GM23248 (cell line): ENCODE results near the gene ABL2. TPM values are rescaled to one million over a fixed set of nuclear protein-coding genes. Genes with fewer than 3 reads are reported as not detected.

Experiments used
- DNase-seq: peaks from one replicate; pipeline ENCODE4 v3.0.0-alpha.2; 2015
- H2AFZ ChIP-seq: fragments of 200-600 bp; sonication (generic); 2 replicates; pipeline ENCODE4 v1.6.1; 2016; ENCODE audit warnings: antibody characterized with exemption
- H3F3A ChIP-seq: fragments of 200-600 bp; sonication (generic); 2 replicates; pipeline ENCODE4 v1.6.1; 2016; ENCODE audit warnings: mild to moderate bottlenecking, antibody characterized with exemption, mixed run types; ENCODE audit not compliant: insufficient read depth
- H3K27ac ChIP-seq: fragments of 200-600 bp; sonication (generic); 2 replicates; pipeline ENCODE4 v1.5.1; 2016; ENCODE audit warnings: mild to moderate bottlenecking
- H3K27me3 ChIP-seq: fragments of 200-600 bp; sonication (generic); replicated peaks from 2 replicates; pipeline ENCODE4 v1.6.1; 2016; ENCODE audit warnings: mild to moderate bottlenecking; ENCODE audit not compliant: insufficient read depth
- H3K36me3 ChIP-seq: fragments of 200-600 bp; sonication (generic); 2 replicates; pipeline ENCODE4 v1.6.1; 2016; ENCODE audit warnings: low read depth, mild to moderate bottlenecking
- H3K4me1 ChIP-seq: fragments of 200-600 bp; sonication (generic); 2 replicates; pipeline ENCODE4 v1.6.1; 2016; ENCODE audit warnings: mild to moderate bottlenecking; ENCODE audit not compliant: insufficient read depth
- H3K4me2 ChIP-seq: fragments of 200-600 bp; sonication (generic); one replicate; pipeline ENCODE4 v1.6.1; 2016; ENCODE audit warnings: mild to moderate bottlenecking; ENCODE audit not compliant: unreplicated experiment
- H3K4me3 ChIP-seq: fragments of 200-600 bp; sonication (generic); 2 replicates; pipeline ENCODE4 v1.5.1; 2016; ENCODE audit warnings: mild to moderate bottlenecking
- H3K79me2 ChIP-seq: fragments of 200-600 bp; sonication (generic); 2 replicates; pipeline ENCODE4 v1.6.1; 2016; ENCODE audit warnings: mild to moderate bottlenecking; ENCODE audit not compliant: insufficient read depth
- H3K9ac ChIP-seq: fragments of 200-600 bp; sonication (generic); 2 replicates; pipeline ENCODE4 v1.6.1; 2016; ENCODE audit warnings: mild to moderate bottlenecking
- H3K9me2 ChIP-seq: fragments of 200-600 bp; sonication (generic); 2 replicates; pipeline ENCODE4 v1.6.1; 2016; ENCODE audit warnings: mixed run types, mild to moderate bottlenecking, moderate library complexity; ENCODE audit not compliant: insufficient read depth
- H3K9me3 ChIP-seq: fragments of 200-600 bp; sonication (generic); one replicate; pipeline ENCODE4 v1.6.1; 2017; ENCODE audit warnings: low read depth
- H4K20me1 ChIP-seq: fragments of 200-600 bp; sonication (generic); 2 replicates; pipeline ENCODE4 v1.6.0; 2016; ENCODE audit not compliant: insufficient read depth
- EZH2 ChIP-seq: fragments of 200-600 bp; sonication (generic); IDR thresholded peaks from 2 replicates; pipeline ENCODE4 v1.6.1; 2018; ENCODE audit warnings: antibody characterized with exemption, mild to moderate bottlenecking; ENCODE audit not compliant: insufficient read depth, poor library complexity, severe bottlenecking
- EZH2phosphoT487 ChIP-seq: fragments of 200-600 bp; sonication (generic); IDR thresholded peaks from 2 replicates; pipeline ENCODE4 v1.6.1; 2018; ENCODE audit warnings: antibody characterized with exemption, moderate library complexity, mild to moderate bottlenecking, low read depth; ENCODE audit not compliant: insufficient read depth
- WGBS, 2 experiments: methylation state at CpG; one replicate each; pipeline ENCODE4 v1.1.6; 2015 to 2017; ENCODE audit warnings: low lambda C conversion rate in 2 of 2, low coverage in 1 of 2; ENCODE audit errors: missing lambda C conversion rate in 2 of 2; 5-methylcytosine and 5-hydroxymethylcytosine counted together
- in situ Hi-C: fragments of 300-500 bp; cut with MboI; formaldehyde crosslinking; loops from 2 replicates; pipeline ENCODE4 v1.15.0; 2020
- polyA plus RNA-seq: library from polyadenylated mRNA; unstranded; fragments of >200 nt; fragmentation: Nextera tagmentation; extraction: Ambion mirVana; gene quantifications from 2 replicates; pipeline ENCODE4 v1.2.1, GENCODE V29; 2016
- total RNA-seq: library from RNA; depleted of rRNA; stranded (reverse); fragments of >200 nt; shearing (Covaris generic); gene quantifications from 2 replicates; pipeline ENCODE4 v1.2.3, GENCODE V29; 2014

Gene ABL2
- total and polyA plus RNA-seq, 2 experiments from 2014 or later = 13.2 to 38.6 TPM

DNA sequence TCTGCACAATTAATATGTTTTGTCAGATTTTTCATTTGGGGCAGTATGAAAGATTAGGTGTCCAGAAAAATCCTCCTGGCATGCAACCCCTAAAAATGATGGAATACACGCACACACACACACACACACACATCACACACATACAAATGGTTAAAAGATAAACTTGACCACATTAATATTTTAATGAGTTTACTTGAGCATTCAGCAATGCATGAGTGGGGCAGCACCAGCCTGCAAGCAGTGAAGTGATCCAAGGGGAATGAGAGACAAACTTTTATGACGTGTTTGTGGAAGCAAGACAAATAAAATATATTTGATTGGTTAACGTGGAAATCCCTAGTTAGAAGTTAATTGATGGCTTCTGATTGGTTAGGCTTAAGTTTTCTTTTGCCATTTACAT, 35.0 kb upstream of the ABL2 start:
- Histone ChIP-seq H3K4me2 (no peak overlapping the region), H3F3A (no peaks in the 10 kb centered on the region), H4K20me1 (no peaks in the 10 kb centered on the region), H3K4me3 (no peak overlapping the region), H3K36me3 (no peaks in the 10 kb centered on the region), H3K27me3 (no peaks in the 10 kb centered on the region), H3K9me2 (no peaks in the 10 kb centered on the region), H3K4me1 (no peaks in the 10 kb centered on the region), H3K27ac (no peak overlapping the region), H3K9me3 (no peaks in the 10 kb centered on the region), H3K79me2 (no peaks in the 10 kb centered on the region), H2AFZ (no peak overlapping the region), H3K9ac (no peak overlapping the region)
- in situ Hi-C loops = no loop called here
- TF ChIP-seq EZH2 (no peak), EZH2phosphoT487 (no peak)
- no peak for DNase-seq
- 23 to 26% methylated on average over 3 of the region's 3 CpGs for WGBS, 2 experiments

DNA sequence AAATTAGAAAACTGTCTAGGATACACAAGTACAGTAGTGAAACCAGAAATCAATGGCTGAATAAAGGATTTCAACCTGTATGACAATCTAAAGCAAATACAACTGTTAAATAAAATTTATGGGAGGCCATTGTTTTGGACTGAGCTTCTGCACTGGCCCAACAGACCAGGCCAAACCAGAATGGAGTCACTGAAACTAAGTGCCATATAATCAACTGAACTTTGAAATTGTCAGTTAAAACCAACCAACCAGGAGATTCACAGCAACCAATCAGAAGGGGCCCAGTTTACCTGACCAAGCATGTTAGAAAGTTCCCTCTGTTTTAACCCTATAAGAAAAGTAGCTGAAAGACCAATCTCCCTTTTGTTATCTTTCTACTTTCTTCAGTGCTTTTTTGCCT, 33.6 kb upstream of the ABL2 start:
- no peak overlapping the region for H2AFZ ChIP-seq
- H3K27ac ChIP-seq = no peak overlapping the region
- no peaks in the 10 kb centered on the region for H3K36me3 ChIP-seq
- no peak overlapping the region for H3K4me3 ChIP-seq
- in situ Hi-C loops = no loop called here
- no peaks in the 10 kb centered on the region for H3K4me1 ChIP-seq
- H3K9me2 ChIP-seq = no peaks in the 10 kb centered on the region
- TF ChIP-seq EZH2phosphoT487 = no peak
- TF ChIP-seq EZH2 = no peak
- no peaks in the 10 kb centered on the region for H3K9me3 ChIP-seq
- DNase-seq = no peak
- H3K79me2 ChIP-seq = no peaks in the 10 kb centered on the region
- H3K9ac ChIP-seq = no peak overlapping the region
- no peak overlapping the region for H3K4me2 ChIP-seq
- no peaks in the 10 kb centered on the region for H3F3A ChIP-seq
- no peaks in the 10 kb centered on the region for H4K20me1 ChIP-seq
- no peaks in the 10 kb centered on the region for H3K27me3 ChIP-seq

DNA sequence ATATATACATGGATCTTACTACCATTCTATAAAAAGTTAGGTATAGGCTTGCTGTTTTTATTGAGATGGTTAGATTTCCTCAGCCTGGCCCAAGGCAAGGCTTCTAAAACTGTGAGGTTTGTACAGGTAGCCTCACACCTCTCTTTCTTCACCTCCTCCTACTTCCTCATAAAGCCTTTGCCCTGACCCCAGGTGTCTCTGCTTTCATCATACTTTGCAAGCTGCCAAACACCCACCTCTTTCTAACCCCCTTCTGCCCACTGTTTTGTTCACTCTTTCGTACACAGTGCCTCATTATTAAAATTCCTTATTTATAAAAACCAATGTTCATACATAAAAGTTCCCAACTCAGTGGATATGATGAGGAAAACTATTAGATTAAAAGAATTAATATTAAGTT, 32.7 kb upstream of the ABL2 start:
- H4K20me1 ChIP-seq = no peaks in the 10 kb centered on the region
- DNase-seq = no peak
- no peak overlapping the region for H3K4me2 ChIP-seq
- no peak overlapping the region for H3K4me3 ChIP-seq
- H3F3A ChIP-seq = no peaks in the 10 kb centered on the region
- H3K9me3 ChIP-seq = no peaks in the 10 kb centered on the region
- H2AFZ ChIP-seq = no peak overlapping the region
- no peak overlapping the region for H3K27ac ChIP-seq
- no peaks in the 10 kb centered on the region for H3K36me3 ChIP-seq
- in situ Hi-C loops = no loop called here
- WGBS, 2 experiments = 88 to 89% methylated on average over 1 of the region's 1 CpG
- TF ChIP-seq EZH2phosphoT487 (no peak), EZH2 (no peak)
- no peaks in the 10 kb centered on the region for H3K79me2 ChIP-seq
- H3K9me2 ChIP-seq = no peaks in the 10 kb centered on the region
- H3K9ac ChIP-seq = no peak overlapping the region
- H3K4me1 ChIP-seq = no peaks in the 10 kb centered on the region
- H3K27me3 ChIP-seq = no peaks in the 10 kb centered on the region

GRCh38 chr1:179253286-179253972, 24.0 kb upstream of the ABL2 start:
- Histone ChIP-seq H3K9me3 (no peaks in the 10 kb centered on the region), H4K20me1 (no peaks in the 10 kb centered on the region), H3K9ac (no peak overlapping the region), H3K4me1 (no peaks in the 10 kb centered on the region), H3K27me3 (no peaks in the 10 kb centered on the region), H3K4me2 (no peak overlapping the region), H3K36me3 (no peaks in the 10 kb centered on the region), H3F3A (no peaks in the 10 kb centered on the region), H3K4me3 (no peak overlapping the region), H3K27ac (no peak overlapping the region), H3K79me2 (no peaks in the 10 kb centered on the region), H2AFZ (no peak overlapping the region), H3K9me2 (no peaks in the 10 kb centered on the region)
- TF ChIP-seq EZH2 = no peak
- TF ChIP-seq EZH2phosphoT487 = no peak
- in situ Hi-C loops = no loop called here
- DNase-seq = no peak
- WGBS, 2 experiments = 64 to 74% methylated on average over 8 of the region's 8 CpGs

DNA sequence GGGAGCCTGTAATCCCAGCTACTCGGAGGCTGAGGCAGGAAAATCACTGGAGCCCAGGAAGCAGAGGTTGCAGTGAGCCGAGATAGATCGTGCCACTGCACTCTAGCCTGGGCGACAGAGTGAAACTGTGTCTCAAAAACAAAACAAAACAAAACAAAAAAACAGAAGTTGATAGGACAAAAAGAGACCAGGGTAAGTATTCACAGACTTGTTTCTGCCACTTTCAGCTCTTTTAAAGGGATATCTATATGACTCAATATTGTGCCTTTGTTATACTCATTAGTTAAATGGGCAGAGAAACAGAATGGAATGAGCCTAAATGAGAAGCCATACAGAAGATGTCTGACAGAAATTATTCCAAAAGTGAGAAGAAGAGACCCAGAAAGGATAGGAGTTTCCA, 23.1 kb upstream of the ABL2 start:
- Histone ChIP-seq H3F3A (no peaks in the 10 kb centered on the region), H3K9me3 (no peaks in the 10 kb centered on the region), H3K79me2 (no peaks in the 10 kb centered on the region), H3K4me3 (no peak overlapping the region), H3K9me2 (no peaks in the 10 kb centered on the region), H3K4me2 (no peak overlapping the region), H3K9ac (no peak overlapping the region), H3K4me1 (no peaks in the 10 kb centered on the region), H3K27me3 (no peaks in the 10 kb centered on the region), H2AFZ (no peak overlapping the region), H3K27ac (no peak overlapping the region), H4K20me1 (no peaks in the 10 kb centered on the region), H3K36me3 (no peaks in the 10 kb centered on the region)
- 73 to 74% methylated on average over 4 of the region's 4 CpGs for WGBS, 2 experiments
- TF ChIP-seq EZH2 (no peak), EZH2phosphoT487 (no peak)
- in situ Hi-C loops = no loop called here
- DNase-seq = no peak
